Measurements from ENCODE around the gene SOBP.

- no peak for TF ChIP-seq POLR2A (IDR thresholded peaks at IDR 0.05)
- no peak for TF ChIP-seq CTCF (IDR thresholded peaks at IDR 0.05)
These were observed 60.4 kb downstream of the SOBP start for GRCh38 chr6:107550241-107550840.
